ENCODE results near the gene PRKAA1. TPM values are rescaled to one million over a fixed set of nuclear protein-coding genes. Genes with fewer than 3 reads are reported as not detected.

The PRKAA1 gene
- total and polyA plus RNA-seq, 2 of the 13 experiments (the other 11 are each of a cell fraction or from before 2014, with no cell fraction given): 36.6 to 58.0 TPM

DNA sequence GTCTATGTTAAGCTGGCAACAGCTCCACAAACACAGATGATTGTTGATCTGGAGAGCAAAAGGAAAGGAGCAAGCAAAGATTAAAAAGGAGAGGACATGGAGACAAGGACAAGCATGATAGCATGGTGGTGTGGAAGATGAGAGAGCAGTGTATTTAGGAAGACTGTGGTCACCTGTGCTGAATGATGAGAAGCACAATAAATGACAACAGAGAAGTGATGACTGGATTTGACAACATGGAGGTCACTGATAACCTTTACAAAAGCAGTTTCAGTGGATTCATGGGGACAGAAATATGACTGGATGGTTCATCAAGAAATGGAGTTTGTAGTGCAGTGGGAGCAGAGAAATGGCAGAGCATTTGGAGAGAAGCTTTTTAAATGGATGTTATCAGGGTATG is 62.6 kb downstream of the PRKAA1 start:
- no peak for DNase-seq (ENCODE audit: low spot score)
- Histone ChIP-seq H3K36me3 (replicated peaks in 1 of 2; ENCODE audit: control insufficient read depth in 1 of 2, insufficient read depth in 2 of 2, low read length in 2 of 2) (peaks cover 4% of the 10 kb centered on the region in 2 experiments; a peak in 2 of 5 replicates), H3K79me2 (ENCODE audit: insufficient read depth, low read length) (no peaks in the 10 kb centered on the region), H3K4me1 (ENCODE audit: insufficient read depth, low read length) (peaks cover 24% of the 10 kb centered on the region), H3K9ac (ENCODE audit: insufficient read depth, low read depth, low read length) (no peak overlapping the region), H3K4me2 (ENCODE audit: low read depth, low read length) (no peak overlapping the region), H2AFZ (ENCODE audit: low read length) (no peak overlapping the region), H3K4me3 (replicated peaks in 1 of 3; ENCODE audit: insufficient read depth in 1 of 3, low read depth in 2 of 3, low read length in 3 of 3) (no peak overlapping the region), H3K27ac (ENCODE audit: extremely low read length, insufficient read depth, low read length) (no peak overlapping the region), H3K9me3 (ENCODE audit: low read length) (no peaks in the 10 kb centered on the region), H4K20me1 (ENCODE audit: insufficient read depth, low read length) (peaks cover 3% of the 10 kb centered on the region; the same call in 1 of the 2 replicates), H3K27me3 (ENCODE audit: control insufficient read depth in 1 of 2, insufficient read depth in 2 of 2, low read length in 2 of 2) (no peaks in the 10 kb centered on the region)
- CTCF ChIA-PET (ENCODE audit: low intra/inter-chr PET ratio, low total read pairs): interaction anchor here (1.8 kb wide), 1 partner anchor 786 kb away, joined by 6 read pairs; no protein-coding TSS in a partner anchor
- POLR2A ChIA-PET: no interaction called here
- no peak for ATAC-seq
- in situ Hi-C loops (cut with HindIII; ENCODE audit: extremely low pct_ligation_motif_present, low pct_unique_long_range_greater_than_20kb): no loop called here
- no TSS peak for BruUV-seq (replicated peaks)
- TF ChIP-seq, protein P1, sequence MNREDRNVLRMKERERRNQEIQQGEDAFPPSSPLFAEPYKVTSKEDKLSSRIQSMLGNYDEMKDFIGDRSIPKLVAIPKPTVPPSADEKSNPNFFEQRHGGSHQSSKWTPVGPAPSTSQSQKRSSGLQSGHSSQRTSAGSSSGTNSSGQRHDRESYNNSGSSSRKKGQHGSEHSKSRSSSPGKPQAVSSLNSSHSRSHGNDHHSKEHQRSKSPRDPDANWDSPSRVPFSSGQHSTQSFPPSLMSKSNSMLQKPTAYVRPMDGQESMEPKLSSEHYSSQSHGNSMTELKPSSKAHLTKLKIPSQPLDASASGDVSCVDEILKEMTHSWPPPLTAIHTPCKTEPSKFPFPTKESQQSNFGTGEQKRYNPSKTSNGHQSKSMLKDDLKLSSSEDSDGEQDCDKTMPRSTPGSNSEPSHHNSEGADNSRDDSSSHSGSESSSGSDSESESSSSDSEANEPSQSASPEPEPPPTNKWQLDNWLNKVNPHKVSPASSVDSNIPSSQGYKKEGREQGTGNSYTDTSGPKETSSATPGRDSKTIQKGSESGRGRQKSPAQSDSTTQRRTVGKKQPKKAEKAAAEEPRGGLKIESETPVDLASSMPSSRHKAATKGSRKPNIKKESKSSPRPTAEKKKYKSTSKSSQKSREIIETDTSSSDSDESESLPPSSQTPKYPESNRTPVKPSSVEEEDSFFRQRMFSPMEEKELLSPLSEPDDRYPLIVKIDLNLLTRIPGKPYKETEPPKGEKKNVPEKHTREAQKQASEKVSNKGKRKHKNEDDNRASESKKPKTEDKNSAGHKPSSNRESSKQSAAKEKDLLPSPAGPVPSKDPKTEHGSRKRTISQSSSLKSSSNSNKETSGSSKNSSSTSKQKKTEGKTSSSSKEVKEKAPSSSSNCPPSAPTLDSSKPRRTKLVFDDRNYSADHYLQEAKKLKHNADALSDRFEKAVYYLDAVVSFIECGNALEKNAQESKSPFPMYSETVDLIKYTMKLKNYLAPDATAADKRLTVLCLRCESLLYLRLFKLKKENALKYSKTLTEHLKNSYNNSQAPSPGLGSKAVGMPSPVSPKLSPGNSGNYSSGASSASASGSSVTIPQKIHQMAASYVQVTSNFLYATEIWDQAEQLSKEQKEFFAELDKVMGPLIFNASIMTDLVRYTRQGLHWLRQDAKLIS (CRISPR knock-in tag; IDR thresholded peaks at IDR 0.05): no peak
- TF ChIP-seq ZBTB7B (CRISPR knock-in tag; IDR thresholded peaks at IDR 0.05) (no peak), ZNF557 (CRISPR knock-in tag; IDR thresholded peaks at IDR 0.05) (no peak), ZNF530 (CRISPR knock-in tag; IDR thresholded peaks at IDR 0.05; ENCODE audit: low read depth) (no peak), ZNF430 (CRISPR knock-in tag; IDR thresholded peaks at IDR 0.05) (no peak), CREM (IDR thresholded peaks at IDR 0.05) (no peak), CREM (CRISPR knock-in tag; IDR thresholded peaks at IDR 0.05) (no peak), KLF15 (CRISPR knock-in tag; IDR thresholded peaks at IDR 0.05; ENCODE audit: borderline replicate concordance) (no peak), MEF2D (CRISPR knock-in tag; IDR thresholded peaks at IDR 0.05) (no peak), HOXD1 (CRISPR knock-in tag; IDR thresholded peaks at IDR 0.05) (no peak)
- TF ChIP-seq, protein P2, sequence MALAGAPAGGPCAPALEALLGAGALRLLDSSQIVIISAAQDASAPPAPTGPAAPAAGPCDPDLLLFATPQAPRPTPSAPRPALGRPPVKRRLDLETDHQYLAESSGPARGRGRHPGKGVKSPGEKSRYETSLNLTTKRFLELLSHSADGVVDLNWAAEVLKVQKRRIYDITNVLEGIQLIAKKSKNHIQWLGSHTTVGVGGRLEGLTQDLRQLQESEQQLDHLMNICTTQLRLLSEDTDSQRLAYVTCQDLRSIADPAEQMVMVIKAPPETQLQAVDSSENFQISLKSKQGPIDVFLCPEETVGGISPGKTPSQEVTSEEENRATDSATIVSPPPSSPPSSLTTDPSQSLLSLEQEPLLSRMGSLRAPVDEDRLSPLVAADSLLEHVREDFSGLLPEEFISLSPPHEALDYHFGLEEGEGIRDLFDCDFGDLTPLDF (CRISPR knock-in tag; IDR thresholded peaks at IDR 0.05): no peak
- TF ChIP-seq, protein P3, sequence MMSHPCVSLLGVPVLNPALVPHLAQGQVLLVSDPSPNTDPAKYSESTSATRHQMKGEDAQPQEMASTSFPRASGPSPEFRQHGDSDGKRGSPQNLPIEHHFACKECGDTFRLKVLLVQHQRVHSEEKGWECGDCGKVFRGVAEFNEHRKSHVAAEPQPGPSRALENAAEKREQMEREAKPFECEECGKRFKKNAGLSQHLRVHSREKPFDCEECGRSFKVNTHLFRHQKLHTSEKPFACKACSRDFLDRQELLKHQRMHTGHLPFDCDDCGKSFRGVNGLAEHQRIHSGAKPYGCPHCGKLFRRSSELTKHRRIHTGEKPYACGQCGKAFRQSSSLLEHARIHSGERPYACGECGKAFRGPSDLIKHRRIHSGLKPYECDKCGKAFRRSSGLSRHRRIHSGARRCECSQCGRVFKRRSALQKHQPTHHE (CRISPR knock-in tag; IDR thresholded peaks at IDR 0.05; ENCODE audit: borderline replicate concordance): no peak
- TF ChIP-seq, protein P4, sequence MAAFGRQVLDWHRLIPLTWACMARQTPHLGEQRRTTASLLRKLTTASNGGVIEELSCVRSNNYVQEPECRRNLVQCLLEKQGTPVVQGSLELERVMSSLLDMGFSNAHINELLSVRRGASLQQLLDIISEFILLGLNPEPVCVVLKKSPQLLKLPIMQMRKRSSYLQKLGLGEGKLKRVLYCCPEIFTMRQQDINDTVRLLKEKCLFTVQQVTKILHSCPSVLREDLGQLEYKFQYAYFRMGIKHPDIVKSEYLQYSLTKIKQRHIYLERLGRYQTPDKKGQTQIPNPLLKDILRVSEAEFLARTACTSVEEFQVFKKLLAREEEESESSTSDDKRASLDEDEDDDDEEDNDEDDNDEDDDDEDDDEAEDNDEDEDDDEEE (CRISPR knock-in tag; IDR thresholded peaks at IDR 0.05): no peak
- no peak for FAIRE-seq
- intact Hi-C loops (cut with micrococcal nuclease; ENCODE audit: unreplicated experiment): loop anchor here (1.0 to 5.0 kb wide), 4 partner anchors 47 to 1153 kb away; no protein-coding TSS in a partner anchor

Measured in HepG2 (cell line).